Measurements from ENCODE around the gene CYP3A5.

- TF ChIP-seq CTCF (IDR thresholded peaks at IDR 0.05), result no peak
- TF ChIP-seq POLR2A (IDR thresholded peaks at IDR 0.05), result no peak
These were observed 65.3 kb downstream of the CYP3A5 start for GRCh38 chr7:99614495-99614894.
